CD4-positive, alpha-beta T cell (primary cell): Measurements from ENCODE around the gene THRB. TPM values are rescaled to one million over a fixed set of nuclear protein-coding genes. Genes with fewer than 3 reads are reported as not detected.

Experiments
- ATAC-seq: fragments of 200-7000 bp; cut with Tn5 transposase; one replicate; pipeline ENCODE4 v1.10.0; 2022; ENCODE audit warnings: mild to moderate bottlenecking; ENCODE audit not compliant: poor library complexity
- CTCF ChIA-PET: fragments of 350-600 bp; sonication (Branson Sonifier 250); formaldehyde crosslinking; loops from one replicate; lab custom pipeline; 2021; ENCODE audit warnings: antibody characterized with exemption, inconsistent platforms; lab: Charles Lee
- POLR2A ChIA-PET: fragments of 350-600 bp; sonication (Branson Sonifier 250); formaldehyde crosslinking; loops from one replicate; lab custom pipeline; 2021; ENCODE audit warnings: antibody characterized with exemption, inconsistent platforms; lab: Charles Lee
- DNase-seq, 14 experiments: peaks; one replicate each; pipeline ENCODE4 v3.0.0-alpha.2; 2013 to 2020; ENCODE audit warnings: mixed read lengths in 2 of 14
- H3K27ac ChIP-seq, 2 donors: one replicate each; pipeline versions ENCODE4 v1.5.1 to v1.7.0; 2013; ENCODE audit warnings: low read length in 2 of 2, low read depth in 1 of 2, mild to moderate bottlenecking in 1 of 2
- H3K27me3 ChIP-seq, 2 experiments: 1 replicate in 1 of 2; 2 replicates in 1 of 2; pipeline versions ENCODE4 v1.6.1 to v1.7.0; 2013; ENCODE audit warnings: low read length in 2 of 2, control low read depth in 1 of 2, mild to moderate bottlenecking in 1 of 2, moderate library complexity in 1 of 2; ENCODE audit not compliant: insufficient read depth in 2 of 2, control insufficient read depth in 1 of 2
- H3K36me3 ChIP-seq: one replicate; pipeline ENCODE4 v1.6.1; 2013; ENCODE audit warnings: low read length, control low read depth; ENCODE audit not compliant: insufficient read depth
- H3K4me1 ChIP-seq: one replicate; pipeline ENCODE4 v1.6.1; 2013; ENCODE audit warnings: low read length, control low read depth; ENCODE audit not compliant: insufficient read depth
- H3K4me3 ChIP-seq: one replicate; pipeline ENCODE4 v1.5.1; 2013; ENCODE audit warnings: mild to moderate bottlenecking, low read length, moderate library complexity
- H3K9me3 ChIP-seq, 2 experiments: 1 replicate in 1 of 2; 2 replicates in 1 of 2; pipeline versions ENCODE4 v1.6.1 to v1.7.0; 2013; ENCODE audit warnings: low read length in 2 of 2, mild to moderate bottlenecking in 2 of 2, control low read depth in 1 of 2, moderate library complexity in 1 of 2; ENCODE audit not compliant: control insufficient read depth in 1 of 2, insufficient read depth in 1 of 2
- H3K27ac Mint-ChIP-seq: one replicate; pipeline ENCODE4 v1.8.0; 2020; ENCODE audit warnings: mixed read lengths
- H3K27me3 Mint-ChIP-seq: one replicate; pipeline ENCODE4 v1.8.0; 2021; ENCODE audit warnings: mixed read lengths
- H3K36me3 Mint-ChIP-seq: one replicate; pipeline ENCODE4 v1.8.0; 2021; ENCODE audit warnings: low read depth, mixed read lengths
- H3K4me1 Mint-ChIP-seq: one replicate; pipeline ENCODE4 v1.8.0; 2021; ENCODE audit warnings: low read depth, mixed read lengths
- H3K4me3 Mint-ChIP-seq: one replicate; pipeline ENCODE4 v1.8.0; 2020; ENCODE audit warnings: mild to moderate bottlenecking, mixed read lengths
- H3K9me3 Mint-ChIP-seq: one replicate; pipeline ENCODE4 v1.8.0; 2020; ENCODE audit warnings: mixed read lengths
- intact Hi-C, 2 experiments: fragments of 100-400 bp; cut with DNase I in 1 of 2; cut with micrococcal nuclease in 1 of 2; formaldehyde crosslinking; loops; one replicate each; pipeline versions ENCODE4 v1.15.1 to v1.9.0; 2023 to 2025; cut with DNase I, micrococcal nuclease
- total RNA-seq, 174 experiments: library from RNA in 2 of 174; stranded (reverse) in 2 of 174; gene quantifications; one replicate each; pipeline ENCODE4 v1.2.3 and lab custom pipeline; 2021 to 2026
- TF ChIP-seq, protein P1 (sequence below): fragments of 200-600 bp; IDR thresholded peaks from one replicate; pipeline ENCODE4 v1.8.0; 2022; ENCODE audit warnings: antibody characterized with exemption, mild to moderate bottlenecking

Gene THRB
- total RNA-seq, 2 experiments from 2014 or later, result not detected

DNA sequence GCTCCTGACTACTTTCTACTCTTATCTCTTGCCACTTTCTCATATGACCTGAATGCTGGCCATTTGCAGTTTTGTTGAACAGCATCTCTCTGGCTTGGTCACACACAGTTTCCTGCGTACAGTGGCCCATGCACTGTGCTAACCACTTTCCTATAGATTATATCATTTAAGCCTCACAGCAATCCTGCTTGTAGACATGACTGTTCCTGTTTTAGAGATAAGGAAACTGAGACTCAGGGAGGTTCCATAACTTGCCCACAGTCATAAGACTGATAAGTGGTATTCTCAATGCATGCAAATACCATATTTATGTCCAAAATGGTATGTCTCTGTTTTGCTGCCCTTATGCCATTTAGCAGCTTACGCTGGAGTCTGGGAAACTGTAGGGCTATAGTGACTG, 320.0 kb downstream of the THRB start:
- Mint-ChIP-seq H3K4me1 (no peaks in the 10 kb centered on the region), H3K27me3 (no peaks in the 10 kb centered on the region), H3K36me3 (no peaks in the 10 kb centered on the region), H3K27ac (no peak overlapping the region), H3K4me3 (no peak overlapping the region), H3K9me3 (no peaks in the 10 kb centered on the region)
- Histone ChIP-seq H3K27ac (no peak overlapping the region), H3K4me3 (no peak overlapping the region), H3K9me3 (no peaks in the 10 kb centered on the region), H3K36me3 (no peaks in the 10 kb centered on the region), H3K27me3 (no peaks in the 10 kb centered on the region), H3K4me1 (no peaks in the 10 kb centered on the region)
- ChIA-PET POLR2A (no interaction called here), CTCF (no interaction called here)
- TF ChIP-seq, protein P1, sequence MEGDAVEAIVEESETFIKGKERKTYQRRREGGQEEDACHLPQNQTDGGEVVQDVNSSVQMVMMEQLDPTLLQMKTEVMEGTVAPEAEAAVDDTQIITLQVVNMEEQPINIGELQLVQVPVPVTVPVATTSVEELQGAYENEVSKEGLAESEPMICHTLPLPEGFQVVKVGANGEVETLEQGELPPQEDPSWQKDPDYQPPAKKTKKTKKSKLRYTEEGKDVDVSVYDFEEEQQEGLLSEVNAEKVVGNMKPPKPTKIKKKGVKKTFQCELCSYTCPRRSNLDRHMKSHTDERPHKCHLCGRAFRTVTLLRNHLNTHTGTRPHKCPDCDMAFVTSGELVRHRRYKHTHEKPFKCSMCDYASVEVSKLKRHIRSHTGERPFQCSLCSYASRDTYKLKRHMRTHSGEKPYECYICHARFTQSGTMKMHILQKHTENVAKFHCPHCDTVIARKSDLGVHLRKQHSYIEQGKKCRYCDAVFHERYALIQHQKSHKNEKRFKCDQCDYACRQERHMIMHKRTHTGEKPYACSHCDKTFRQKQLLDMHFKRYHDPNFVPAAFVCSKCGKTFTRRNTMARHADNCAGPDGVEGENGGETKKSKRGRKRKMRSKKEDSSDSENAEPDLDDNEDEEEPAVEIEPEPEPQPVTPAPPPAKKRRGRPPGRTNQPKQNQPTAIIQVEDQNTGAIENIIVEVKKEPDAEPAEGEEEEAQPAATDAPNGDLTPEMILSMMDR, result no peak
- intact Hi-C loops, result no loop called here
- no peak for ATAC-seq
- DNase-seq, result no peak

DNA sequence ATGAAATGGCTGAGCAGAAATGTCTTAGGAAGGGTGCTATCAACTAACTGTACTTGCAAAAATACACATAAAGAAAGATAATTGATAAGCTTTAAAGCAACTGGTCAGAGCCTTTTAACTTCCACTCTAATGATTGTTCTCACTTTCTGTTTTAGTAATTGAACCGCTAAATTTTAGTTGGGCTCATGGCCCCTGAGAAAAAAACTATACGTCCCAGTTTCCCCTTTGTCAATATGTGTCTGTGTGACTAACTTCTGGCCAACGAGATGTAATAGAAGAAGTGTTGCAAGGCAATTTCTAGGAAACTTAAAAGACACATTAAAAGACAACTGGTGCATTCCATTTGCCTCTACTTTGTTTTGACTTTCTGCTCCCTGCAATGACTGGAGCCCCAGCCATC, 325.7 kb downstream of the THRB start:
- H3K27me3 Mint-ChIP-seq, result no peaks in the 10 kb centered on the region
- intact Hi-C loops, result no loop called here
- CTCF ChIA-PET, result no interaction called here
- no peak overlapping the region for H3K27ac ChIP-seq
- H3K9me3 ChIP-seq, result no peaks in the 10 kb centered on the region
- DNase-seq (no peak), ATAC-seq (no peak)
- H3K4me1 ChIP-seq, result no peaks in the 10 kb centered on the region
- H3K4me3 ChIP-seq, result no peak overlapping the region
- no peak overlapping the region for H3K27ac Mint-ChIP-seq
- H3K4me1 Mint-ChIP-seq, result no peaks in the 10 kb centered on the region
- H3K36me3 Mint-ChIP-seq, result no peaks in the 10 kb centered on the region
- H3K27me3 ChIP-seq, result no peaks in the 10 kb centered on the region
- POLR2A ChIA-PET, result no interaction called here
- H3K4me3 Mint-ChIP-seq, result no peak overlapping the region
- TF ChIP-seq, protein P1, result no peak
- no peaks in the 10 kb centered on the region for H3K9me3 Mint-ChIP-seq
- H3K36me3 ChIP-seq, result no peaks in the 10 kb centered on the region

DNA sequence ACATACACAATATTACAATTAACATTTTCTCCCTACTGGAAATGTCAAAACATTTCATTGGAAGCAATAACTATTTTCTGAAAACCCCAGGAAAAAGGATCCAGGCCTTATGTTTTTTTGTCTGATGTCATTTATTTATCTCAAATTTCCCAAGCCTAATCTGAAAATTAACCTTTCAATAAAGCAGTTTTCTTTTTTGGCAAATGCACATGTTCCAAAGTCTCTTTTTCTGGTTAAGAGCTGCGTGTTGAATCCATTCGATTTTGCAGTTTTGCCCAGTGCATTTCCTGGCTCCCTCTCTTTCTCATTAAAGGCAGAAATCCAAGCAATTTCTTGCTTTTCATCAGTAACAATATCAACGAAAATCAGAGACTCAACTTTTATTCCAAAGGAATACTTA, 327.2 kb downstream of the THRB start:
- Mint-ChIP-seq H3K9me3 (no peaks in the 10 kb centered on the region), H3K27me3 (no peaks in the 10 kb centered on the region), H3K4me1 (no peaks in the 10 kb centered on the region), H3K36me3 (no peaks in the 10 kb centered on the region), H3K27ac (no peak overlapping the region), H3K4me3 (no peak overlapping the region)
- Histone ChIP-seq H3K4me1 (no peaks in the 10 kb centered on the region), H3K4me3 (no peak overlapping the region), H3K27ac (no peak overlapping the region), H3K27me3 (no peaks in the 10 kb centered on the region), H3K36me3 (no peaks in the 10 kb centered on the region), H3K9me3 (no peaks in the 10 kb centered on the region)
- ATAC-seq (no peak), DNase-seq (no peak)
- TF ChIP-seq, protein P1, result no peak
- POLR2A ChIA-PET, result no interaction called here
- CTCF ChIA-PET, result interaction anchor here (0.9 to 1.1 kb wide), 2 partner anchors 9 to 11 kb away, joined by 3 to 4 read pairs; no protein-coding TSS in a partner anchor
- intact Hi-C loops, result no loop called here
